Prostate gland (tissue), 2 donors: ENCODE measurements around the gene TMEM9B. TPM values are rescaled to one million over a fixed set of nuclear protein-coding genes. Genes with fewer than 3 reads are reported as not detected.

Source experiments
- DNase-seq: peaks from one replicate; pipeline ENCODE4 v3.0.0-alpha.2; 2019; ENCODE audit warnings: low spot score
- H3K27ac ChIP-seq, 2 donors: fragments of 200-600 bp; sonication (generic); 2 replicates each; pipeline ENCODE4 v1.5.1; 2017 to 2019
- H3K27me3 ChIP-seq: fragments of 200-600 bp; sonication (generic); replicated peaks from 2 replicates; pipeline ENCODE4 v1.5.1; 2019; ENCODE audit not compliant: insufficient read depth
- H3K36me3 ChIP-seq, 2 donors: fragments of 200-600 bp; sonication (generic); 1 replicate in 1 of 2; 2 replicates in 1 of 2; pipeline versions ENCODE4 v1.5.1 to v1.8.1; 2017 to 2019
- H3K4me1 ChIP-seq: fragments of 200-600 bp; sonication (generic); replicated peaks from 2 replicates; pipeline ENCODE4 v1.5.1; 2019
- H3K4me3 ChIP-seq, 2 donors: fragments of 200-600 bp; sonication (generic); 2 replicates each; pipeline ENCODE4 v1.5.1; 2017 to 2019
- H3K9me3 ChIP-seq: fragments of 200-600 bp; sonication (generic); 2 replicates; pipeline ENCODE4 v1.5.1; 2017
- POLR2A ChIP-seq: fragments of 450-650 bp; IDR thresholded peaks from one replicate; pipeline ENCODE4 v1.6.1; 2016; ENCODE audit warnings: antibody characterized with exemption, mild to moderate bottlenecking
- POLR2AphosphoS5 ChIP-seq: sonication (generic); formaldehyde crosslinking; IDR thresholded peaks from one replicate; pipeline ENCODE4 v1.6.1; 2017; ENCODE audit warnings: antibody characterized with exemption
- WGBS: methylation state at CpG from one replicate; pipeline ENCODE4 v1.1.5; 2018; 5-methylcytosine and 5-hydroxymethylcytosine counted together
- intact Hi-C: fragments of 100-400 bp; cut with DNase I; formaldehyde crosslinking; loops from one replicate; pipeline ENCODE4 v1.14.2; 2022
- total RNA-seq, 2 donors: library from RNA; depleted of rRNA; stranded (reverse); fragments of >200 nt; gene quantifications; one replicate each; pipeline ENCODE4 v1.1.0, GENCODE V29; 2016
- TF ChIP-seq, protein P1 (sequence below), 4 experiments: fragments of 200-600 bp in 2 of 4; fragments of 450-650 bp in 2 of 4; sonication (generic) in 2 of 4; IDR thresholded peaks; 1 replicate in 3 of 4; 2 replicates in 1 of 4; pipeline ENCODE4 v1.5.1; 2016 to 2019; ENCODE audit warnings: antibody characterized with exemption in 4 of 4, mild to moderate bottlenecking in 2 of 4, moderate library complexity in 2 of 4

The TMEM9B gene
- total RNA-seq, 2 donors from 2014 or later, result 51.3 to 58.9 TPM

DNA sequence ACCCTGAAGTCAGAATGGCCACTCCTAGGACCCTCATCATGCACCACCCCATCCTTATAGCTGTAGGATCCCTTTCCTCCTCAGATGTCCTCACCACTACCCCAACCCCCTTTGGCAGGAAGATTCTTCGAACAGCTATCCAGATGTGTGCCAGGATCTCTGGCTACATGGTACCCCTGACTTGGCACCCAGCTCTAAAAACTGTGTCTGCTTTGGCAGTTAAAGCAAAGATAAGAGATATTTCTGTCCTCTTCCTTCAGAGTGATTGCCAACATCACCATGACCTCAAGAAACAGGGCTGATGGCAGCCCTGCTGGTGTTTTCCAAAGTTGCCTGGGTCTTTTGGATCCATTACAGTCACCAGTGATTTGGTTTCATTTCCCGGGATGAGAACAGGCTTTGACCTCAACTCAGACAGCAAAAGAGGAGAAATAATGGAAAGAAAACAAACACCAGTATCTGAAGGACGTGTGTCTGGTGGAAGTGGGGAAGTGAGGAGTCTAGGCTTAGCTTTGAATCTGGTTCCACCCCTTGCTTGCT lies 43.8 kb upstream of the TMEM9B start:
- intact Hi-C loops, result no loop called here
- TF ChIP-seq POLR2A, result no peak
- no peaks in the 10 kb centered on the region for H3K4me1 ChIP-seq
- H3K4me3 ChIP-seq, result no peak overlapping the region
- H3K9me3 ChIP-seq, result no peaks in the 10 kb centered on the region
- 68% methylated on average over 3 of the region's 3 CpGs for WGBS
- no peaks in the 10 kb centered on the region for H3K36me3 ChIP-seq
- H3K27ac ChIP-seq, result no peak overlapping the region
- no peaks in the 10 kb centered on the region for H3K27me3 ChIP-seq
- no peak for DNase-seq

DNA sequence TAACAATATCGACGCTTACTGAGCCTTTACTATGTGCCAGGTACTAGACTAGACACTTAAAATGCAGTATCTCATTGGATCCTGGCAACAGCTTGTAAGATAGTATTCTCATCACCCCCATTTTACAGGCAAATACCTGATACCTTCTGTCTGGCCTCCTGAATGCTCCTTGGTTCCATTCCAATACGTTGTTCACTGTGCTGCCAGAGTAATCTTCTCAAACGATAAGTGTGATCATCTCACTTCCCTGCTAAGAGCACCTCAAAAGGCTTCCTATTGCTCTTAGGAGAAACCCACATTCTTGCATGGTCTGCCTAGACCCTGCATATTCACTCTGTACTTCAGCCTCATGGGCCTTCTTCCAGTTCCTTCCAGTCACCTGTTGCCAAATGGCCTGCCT lies 40.8 kb upstream of the TMEM9B start:
- H3K4me3 ChIP-seq, result no peak overlapping the region
- intact Hi-C loops, result no loop called here
- H3K27me3 ChIP-seq, result no peaks in the 10 kb centered on the region
- no peaks in the 10 kb centered on the region for H3K36me3 ChIP-seq
- H3K4me1 ChIP-seq, result no peaks in the 10 kb centered on the region
- H3K27ac ChIP-seq, result no peak overlapping the region
- TF ChIP-seq, protein P1, sequence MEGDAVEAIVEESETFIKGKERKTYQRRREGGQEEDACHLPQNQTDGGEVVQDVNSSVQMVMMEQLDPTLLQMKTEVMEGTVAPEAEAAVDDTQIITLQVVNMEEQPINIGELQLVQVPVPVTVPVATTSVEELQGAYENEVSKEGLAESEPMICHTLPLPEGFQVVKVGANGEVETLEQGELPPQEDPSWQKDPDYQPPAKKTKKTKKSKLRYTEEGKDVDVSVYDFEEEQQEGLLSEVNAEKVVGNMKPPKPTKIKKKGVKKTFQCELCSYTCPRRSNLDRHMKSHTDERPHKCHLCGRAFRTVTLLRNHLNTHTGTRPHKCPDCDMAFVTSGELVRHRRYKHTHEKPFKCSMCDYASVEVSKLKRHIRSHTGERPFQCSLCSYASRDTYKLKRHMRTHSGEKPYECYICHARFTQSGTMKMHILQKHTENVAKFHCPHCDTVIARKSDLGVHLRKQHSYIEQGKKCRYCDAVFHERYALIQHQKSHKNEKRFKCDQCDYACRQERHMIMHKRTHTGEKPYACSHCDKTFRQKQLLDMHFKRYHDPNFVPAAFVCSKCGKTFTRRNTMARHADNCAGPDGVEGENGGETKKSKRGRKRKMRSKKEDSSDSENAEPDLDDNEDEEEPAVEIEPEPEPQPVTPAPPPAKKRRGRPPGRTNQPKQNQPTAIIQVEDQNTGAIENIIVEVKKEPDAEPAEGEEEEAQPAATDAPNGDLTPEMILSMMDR (IDR thresholded peaks at IDR 0.05), result no peak
- TF ChIP-seq POLR2AphosphoS5 (no peak), POLR2A (no peak)
- H3K9me3 ChIP-seq, result no peaks in the 10 kb centered on the region
- no peak for DNase-seq
- 78% methylated on average over 4 of the region's 4 CpGs for WGBS

DNA sequence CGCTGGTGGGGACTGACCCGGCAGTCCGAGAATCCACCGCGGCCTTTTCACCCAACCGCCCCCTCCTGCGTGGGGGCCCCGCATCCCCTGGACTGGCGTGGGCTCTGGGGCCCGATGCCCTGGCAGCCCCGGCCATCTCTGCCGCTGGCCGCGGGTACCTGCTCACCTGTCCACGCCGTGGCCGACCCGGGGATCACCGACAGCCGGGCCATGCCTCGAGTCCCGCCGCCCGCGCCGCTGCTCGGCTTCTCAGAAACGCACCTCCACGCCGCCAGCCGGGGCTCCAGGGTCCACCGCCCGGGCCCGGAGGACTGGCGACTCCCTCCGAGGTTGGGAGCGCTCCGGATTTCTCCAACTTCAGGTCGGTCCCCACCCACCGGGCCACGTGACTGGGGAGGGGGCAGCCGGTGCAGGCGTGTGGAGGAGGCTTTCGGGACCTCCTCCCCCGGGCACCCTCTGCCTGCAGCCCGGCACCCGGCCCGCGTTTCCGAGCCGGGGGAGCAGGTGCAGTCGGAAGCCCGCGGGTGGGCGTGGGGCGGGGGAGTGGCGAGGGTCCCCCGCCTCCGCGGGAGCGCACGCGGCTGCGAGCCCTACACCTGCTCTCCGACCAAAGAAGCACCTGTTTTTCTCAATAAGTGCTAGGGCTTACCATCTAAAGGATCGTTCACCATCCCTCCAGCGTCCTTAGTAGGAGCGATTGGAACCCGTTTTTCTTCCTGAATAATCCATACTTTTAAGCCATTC lies 40.1 kb upstream of the TMEM9B start:
- Histone ChIP-seq H3K9me3 (no peaks in the 10 kb centered on the region), H3K27ac (no peak overlapping the region), H3K4me3 (peak overlapping the region; percentile 22 to 34), H3K27me3 (no peaks in the 10 kb centered on the region), H3K36me3 (no peaks in the 10 kb centered on the region), H3K4me1 (no peaks in the 10 kb centered on the region)
- DNase-seq, result no peak
- 8% methylated on average over 65 of the region's 69 CpGs for WGBS
- intact Hi-C loops, result no loop called here
- no peak for TF ChIP-seq POLR2A
- TF ChIP-seq POLR2AphosphoS5, result no peak
- TF ChIP-seq, protein P1 (IDR thresholded peaks at IDR 0.05), result no peak

DNA sequence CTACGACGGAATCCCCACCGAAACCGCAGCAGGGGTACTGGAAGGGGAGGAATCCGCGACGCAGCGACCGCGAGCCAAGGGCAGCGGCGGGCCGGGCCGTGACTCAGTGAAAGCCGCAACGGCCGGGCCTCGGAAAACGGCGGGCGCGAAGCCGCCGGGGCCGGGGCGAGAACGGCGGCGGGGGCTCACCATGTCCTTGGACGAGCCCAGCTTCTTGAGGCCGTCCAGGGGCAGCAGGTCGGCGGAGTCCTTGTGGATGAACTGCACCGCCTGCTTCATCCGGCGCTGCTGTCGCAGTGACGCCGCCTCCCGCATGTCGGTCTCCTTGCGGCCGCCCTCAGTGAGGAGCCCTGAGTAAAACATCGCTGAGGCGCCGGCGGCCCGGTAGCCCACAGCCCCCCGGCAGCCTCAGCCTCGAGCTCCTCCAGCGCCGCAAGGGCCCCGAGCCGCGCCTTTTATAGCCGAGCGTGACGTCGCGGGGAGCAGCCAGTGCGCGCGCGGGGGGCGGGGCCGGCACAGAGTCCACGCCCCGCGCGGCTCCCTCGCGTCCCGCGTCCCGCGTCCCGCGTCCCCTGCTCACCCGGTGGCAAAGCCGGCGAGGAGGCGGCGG lies 39.4 kb upstream of the TMEM9B start, which contains the start of gene NRIP3:
TSS of gene NRIP3 (minus strand) at position 429 of the 610 bp plus-strand sequence. CDS start at position 363, 66 bp downstream.
- Histone ChIP-seq H3K36me3 (no peaks in the 10 kb centered on the region), H3K27me3 (no peaks in the 10 kb centered on the region), H3K9me3 (no peaks in the 10 kb centered on the region), H3K4me1 (no peaks in the 10 kb centered on the region), H3K4me3 (peak within 1 kb of the TSS; percentile 22 to 34), H3K27ac (no peak within 1 kb of the TSS)
- TF ChIP-seq POLR2A, result peak; percentile 34
- peak; percentile 20 for TF ChIP-seq POLR2AphosphoS5
- TF ChIP-seq, protein P1 (IDR thresholded peaks at IDR 0.05), result no peak
- 3% methylated on average over 27 of the region's 83 CpGs for WGBS
- DNase-seq, result peak; percentile 59
- intact Hi-C loops, result no loop called here

DNA sequence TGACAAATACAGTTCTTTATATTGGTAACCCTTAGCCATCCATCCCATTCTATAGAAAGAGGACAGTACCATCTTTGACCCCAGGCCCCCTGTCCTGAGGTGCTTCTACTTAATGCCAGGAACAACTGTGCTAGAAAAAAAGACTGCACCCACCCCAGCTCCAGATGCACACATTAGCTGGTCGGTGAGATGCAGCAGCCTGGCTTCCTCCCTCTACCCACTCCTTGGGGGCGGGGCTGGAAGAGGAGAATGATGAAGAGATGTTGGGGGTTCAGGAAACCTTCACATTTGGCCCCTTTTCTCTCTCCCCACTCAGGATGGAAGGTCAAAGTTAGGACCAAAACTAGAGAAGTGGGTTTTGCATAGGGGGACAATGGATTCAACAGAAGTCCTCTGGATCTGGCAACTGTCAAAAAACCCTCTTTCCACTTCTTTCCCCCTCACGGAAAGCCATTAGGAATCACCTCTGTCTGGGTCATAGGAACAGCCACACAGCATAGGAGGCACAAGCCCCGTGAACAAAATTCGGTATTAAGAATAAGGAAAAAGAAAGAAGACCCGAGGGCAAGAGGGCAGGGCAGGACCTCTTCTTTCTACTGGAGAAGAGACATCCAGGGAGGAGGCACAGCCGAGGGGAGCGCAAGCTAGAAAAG lies 38.8 kb upstream of the TMEM9B start:
- H3K4me3 ChIP-seq, result peak overlapping the region; percentile 22 to 34
- intact Hi-C loops, result no loop called here
- no peaks in the 10 kb centered on the region for H3K4me1 ChIP-seq
- no peaks in the 10 kb centered on the region for H3K9me3 ChIP-seq
- H3K27ac ChIP-seq, result no peak overlapping the region
- no peaks in the 10 kb centered on the region for H3K36me3 ChIP-seq
- WGBS, result 18% methylated on average over 8 of the region's 8 CpGs
- DNase-seq, result no peak
- no peaks in the 10 kb centered on the region for H3K27me3 ChIP-seq
- TF ChIP-seq, protein P1 (IDR thresholded peaks at IDR 0.05), result no peak
- TF ChIP-seq POLR2AphosphoS5 (no peak), POLR2A (no peak)
